Astrocyte of the cerebellum (primary cell): ENCODE measurements around the gene TDRD10.

ENCODE experiments used
- DNase-seq: peaks from one replicate; pipeline ENCODE4 v3.0.0-alpha.2; 2011; ENCODE audit warnings: low read depth
- H3K4me3 ChIP-seq: 2 replicates; pipeline ENCODE4 v1.5.1; 2011; ENCODE audit warnings: mild to moderate bottlenecking, low read depth, low read length, moderate library complexity
- in situ Hi-C: cut with HindIII; loops from 2 replicates; pipeline ENCODE4 v1.10.0; 2017; ENCODE audit warnings: low sequenced_read_pairs
- TF ChIP-seq, protein P1 (sequence below): IDR thresholded peaks from 2 replicates; pipeline ENCODE4 v1.5.1; 2012; ENCODE audit warnings: low read length, low read depth, moderate library complexity, mild to moderate bottlenecking; ENCODE audit errors: missing control alignments

Gene TDRD10

DNA sequence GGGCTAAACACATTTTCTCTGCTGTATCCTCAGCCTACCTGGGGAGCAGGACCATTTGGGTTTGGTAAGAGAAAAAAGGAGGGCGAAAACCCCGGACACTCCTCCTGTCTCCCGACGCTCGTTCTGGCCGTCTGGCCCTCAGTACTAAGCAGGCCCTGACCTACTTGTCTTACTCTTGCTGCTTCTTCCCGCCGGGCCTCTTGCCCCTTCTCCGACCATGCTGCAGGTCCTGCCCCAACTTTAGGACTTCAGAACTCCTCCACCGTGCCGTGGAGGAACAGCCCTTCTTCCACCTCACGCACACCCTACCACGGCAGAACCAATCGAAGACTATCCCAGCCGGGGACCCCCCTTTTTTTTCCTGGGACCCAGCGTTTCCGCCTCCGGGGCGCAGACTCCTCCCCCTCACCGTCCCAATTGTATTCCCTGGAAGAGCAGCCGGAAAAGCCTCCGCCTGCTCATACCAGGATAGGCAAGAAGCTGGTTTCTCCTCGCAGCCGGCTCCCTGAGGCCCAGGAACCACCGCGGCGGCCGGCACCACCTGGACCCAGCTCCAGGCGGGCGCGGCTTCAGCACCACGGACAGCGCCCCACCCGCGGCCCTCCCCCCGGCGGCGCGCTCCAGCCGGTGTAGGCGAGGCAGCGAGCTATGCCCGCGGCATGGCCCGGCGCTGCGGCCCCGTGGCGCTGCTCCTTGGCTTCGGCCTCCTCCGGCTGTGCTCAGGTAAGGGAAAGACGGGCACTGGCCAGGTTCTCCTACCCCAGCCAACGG is 65.6 kb downstream of the TDRD10 start, which contains the start of gene CHRNB2:
CHRNB2 (plus strand) TSS at position 393 of the 771 bp plus-strand sequence; CDS start at position 660, 267 bp downstream.
- in situ Hi-C loops: loop anchor here (5.0 kb wide), 1 partner anchor 290 kb away; no protein-coding TSS in a partner anchor
- TF ChIP-seq, protein P1, sequence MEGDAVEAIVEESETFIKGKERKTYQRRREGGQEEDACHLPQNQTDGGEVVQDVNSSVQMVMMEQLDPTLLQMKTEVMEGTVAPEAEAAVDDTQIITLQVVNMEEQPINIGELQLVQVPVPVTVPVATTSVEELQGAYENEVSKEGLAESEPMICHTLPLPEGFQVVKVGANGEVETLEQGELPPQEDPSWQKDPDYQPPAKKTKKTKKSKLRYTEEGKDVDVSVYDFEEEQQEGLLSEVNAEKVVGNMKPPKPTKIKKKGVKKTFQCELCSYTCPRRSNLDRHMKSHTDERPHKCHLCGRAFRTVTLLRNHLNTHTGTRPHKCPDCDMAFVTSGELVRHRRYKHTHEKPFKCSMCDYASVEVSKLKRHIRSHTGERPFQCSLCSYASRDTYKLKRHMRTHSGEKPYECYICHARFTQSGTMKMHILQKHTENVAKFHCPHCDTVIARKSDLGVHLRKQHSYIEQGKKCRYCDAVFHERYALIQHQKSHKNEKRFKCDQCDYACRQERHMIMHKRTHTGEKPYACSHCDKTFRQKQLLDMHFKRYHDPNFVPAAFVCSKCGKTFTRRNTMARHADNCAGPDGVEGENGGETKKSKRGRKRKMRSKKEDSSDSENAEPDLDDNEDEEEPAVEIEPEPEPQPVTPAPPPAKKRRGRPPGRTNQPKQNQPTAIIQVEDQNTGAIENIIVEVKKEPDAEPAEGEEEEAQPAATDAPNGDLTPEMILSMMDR: no peak
- DNase-seq: no peak
- peak within 1 kb of the TSS; percentile 14 for H3K4me3 ChIP-seq

DNA sequence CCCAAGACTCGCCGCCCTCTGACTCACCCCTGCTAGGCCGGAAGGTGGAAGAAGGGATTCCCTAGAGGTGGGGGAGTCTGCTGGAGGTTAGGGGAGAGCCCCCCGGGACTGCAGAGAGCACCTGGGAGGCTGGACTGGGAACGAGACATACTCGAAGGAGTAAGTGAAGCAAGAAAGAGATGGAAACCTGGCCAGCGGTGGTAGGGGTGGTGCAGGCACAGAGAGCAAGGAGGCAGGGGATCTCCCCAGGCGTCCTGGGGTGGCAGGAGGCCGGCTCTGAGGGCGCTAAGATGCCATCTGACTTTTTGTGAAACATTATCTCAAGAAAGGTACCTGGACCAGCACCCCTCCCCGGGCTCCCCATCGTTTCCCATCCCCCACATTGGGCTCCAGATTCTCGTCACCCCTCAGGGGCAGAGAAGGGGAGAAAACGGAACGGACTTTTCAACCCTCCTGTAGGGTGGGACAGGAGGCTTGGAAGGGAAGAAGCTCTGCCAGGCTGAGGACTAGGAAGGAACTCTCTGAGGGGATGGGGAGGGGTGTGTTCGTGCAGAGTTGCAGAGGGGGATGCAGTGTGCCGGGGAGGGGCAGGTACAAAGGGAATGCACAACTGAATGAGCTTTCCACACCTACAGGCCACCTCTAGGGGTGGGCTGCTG is 66.3 kb downstream of the TDRD10 start:
- no peak for DNase-seq
- in situ Hi-C loops: loop anchor here (5.0 kb wide), 1 partner anchor 289 kb away; no protein-coding TSS in a partner anchor
- H3K4me3 ChIP-seq: peak overlapping the region; percentile 14
- TF ChIP-seq, protein P1: no peak

DNA sequence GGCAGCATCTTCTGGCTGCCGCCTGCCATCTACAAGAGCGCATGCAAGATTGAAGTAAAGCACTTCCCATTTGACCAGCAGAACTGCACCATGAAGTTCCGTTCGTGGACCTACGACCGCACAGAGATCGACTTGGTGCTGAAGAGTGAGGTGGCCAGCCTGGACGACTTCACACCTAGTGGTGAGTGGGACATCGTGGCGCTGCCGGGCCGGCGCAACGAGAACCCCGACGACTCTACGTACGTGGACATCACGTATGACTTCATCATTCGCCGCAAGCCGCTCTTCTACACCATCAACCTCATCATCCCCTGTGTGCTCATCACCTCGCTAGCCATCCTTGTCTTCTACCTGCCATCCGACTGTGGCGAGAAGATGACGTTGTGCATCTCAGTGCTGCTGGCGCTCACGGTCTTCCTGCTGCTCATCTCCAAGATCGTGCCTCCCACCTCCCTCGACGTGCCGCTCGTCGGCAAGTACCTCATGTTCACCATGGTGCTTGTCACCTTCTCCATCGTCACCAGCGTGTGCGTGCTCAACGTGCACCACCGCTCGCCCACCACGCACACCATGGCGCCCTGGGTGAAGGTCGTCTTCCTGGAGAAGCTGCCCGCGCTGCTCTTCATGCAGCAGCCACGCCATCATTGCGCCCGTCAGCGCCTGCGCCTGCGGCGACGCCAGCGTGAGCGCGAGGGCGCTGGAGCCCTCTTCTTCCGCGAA is 69.4 kb downstream of the TDRD10 start:
- no peak for DNase-seq
- TF ChIP-seq, protein P1: no peak
- in situ Hi-C loops: no loop called here
- no peak overlapping the region for H3K4me3 ChIP-seq

DNA sequence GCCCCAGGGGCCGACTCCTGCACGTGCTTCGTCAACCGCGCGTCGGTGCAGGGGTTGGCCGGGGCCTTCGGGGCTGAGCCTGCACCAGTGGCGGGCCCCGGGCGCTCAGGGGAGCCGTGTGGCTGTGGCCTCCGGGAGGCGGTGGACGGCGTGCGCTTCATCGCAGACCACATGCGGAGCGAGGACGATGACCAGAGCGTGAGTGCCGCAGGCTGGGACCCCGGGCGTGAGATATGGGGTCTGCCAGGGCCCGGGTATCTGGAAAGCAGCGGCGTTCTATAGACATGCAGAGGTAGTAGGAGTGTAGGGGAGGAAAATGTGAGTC is 69.9 kb downstream of the TDRD10 start:
- no peak for DNase-seq
- no peak overlapping the region for H3K4me3 ChIP-seq
- TF ChIP-seq, protein P1: no peak
- in situ Hi-C loops: no loop called here

DNA sequence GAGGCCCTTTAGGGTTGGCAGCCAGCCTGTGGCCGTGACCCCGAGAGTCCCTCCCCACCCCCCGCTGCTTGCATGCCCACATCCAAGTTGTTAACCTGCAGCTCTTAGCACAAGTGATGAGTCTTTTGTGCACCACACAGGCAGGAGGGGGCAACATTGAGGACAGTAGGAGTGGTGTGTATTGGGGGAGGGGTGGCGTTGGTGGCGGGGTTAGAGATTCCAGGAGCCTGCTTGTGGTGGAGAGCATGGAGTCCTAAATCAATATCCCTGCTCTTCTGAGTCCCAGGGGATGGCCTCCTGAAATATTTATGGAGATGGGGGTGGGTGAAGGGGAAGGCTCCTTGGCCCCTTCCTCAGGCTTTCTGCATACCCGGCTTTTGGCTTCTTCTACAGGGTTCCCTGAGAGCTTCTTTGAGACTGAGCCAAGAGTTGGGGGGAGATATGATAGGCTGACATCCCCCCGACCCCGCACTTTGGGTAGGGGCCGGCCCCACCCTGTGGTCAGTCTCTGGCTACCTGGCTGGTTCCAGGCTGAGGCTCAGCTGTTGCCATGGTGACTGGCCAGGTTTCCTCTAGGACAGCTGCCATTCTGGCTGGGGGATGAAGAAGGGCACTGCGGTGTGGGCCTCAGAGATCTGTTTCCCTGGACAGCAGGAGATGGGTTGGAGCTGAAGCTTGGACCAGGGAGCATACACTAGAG is 70.6 kb downstream of the TDRD10 start:
- no peak for DNase-seq
- H3K4me3 ChIP-seq: no peak overlapping the region
- in situ Hi-C loops: no loop called here
- TF ChIP-seq, protein P1: no peak

DNA sequence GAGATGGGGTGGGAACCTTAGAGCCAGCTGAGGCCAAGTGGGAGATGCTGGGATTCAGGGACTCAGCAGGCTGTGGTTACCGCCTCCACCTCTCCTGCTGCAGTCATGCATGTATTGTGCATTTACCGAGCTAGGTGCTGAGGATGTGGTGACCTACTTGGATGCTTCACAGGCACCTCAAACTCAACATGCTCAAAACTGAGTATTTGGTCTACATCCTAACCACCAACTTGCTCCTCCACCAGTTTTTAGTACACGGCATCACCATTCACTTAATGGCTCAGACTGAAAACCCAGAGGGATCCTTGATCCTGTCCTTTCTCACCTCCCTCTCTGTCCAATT is 71.1 kb downstream of the TDRD10 start:
- in situ Hi-C loops: no loop called here
- H3K4me3 ChIP-seq: no peak overlapping the region
- DNase-seq: no peak
- TF ChIP-seq, protein P1: no peak
